Stimulated activated CD4-positive, alpha-beta T cell treated with anti-CD3 and anti-CD28 coated beads, Interleukin-15, amount 100 ng/mL, for 48 hours (primary cell): ENCODE data around the gene PTGFR.

Experiments used
- DNase-seq, 2 donors: peaks; one replicate each; pipeline ENCODE4 v3.0.0-alpha.2; 2020; ENCODE audit warnings: low read depth in 2 of 2

The PTGFR gene

GRCh38 chr1:78490861-78491450, at the start of gene PTGFR:
PTGFR (plus strand) TSS chr1:78490974; CDS start chr1:78492744, 1,770 bp downstream.
- DNase-seq, result no peak

GRCh38 chr1:78441921-78442320, 48.9 kb upstream of the PTGFR start:
- DNase-seq, result no peak

GRCh38 chr1:78447086-78447485, 43.7 kb upstream of the PTGFR start:
- DNase-seq, result no peak

GRCh38 chr1:78464449-78464891, 26.3 kb upstream of the PTGFR start:
- DNase-seq, result no peak

GRCh38 chr1:78465143-78465542, 25.6 kb upstream of the PTGFR start:
- no peak for DNase-seq

- no peak for DNase-seq
Observed at GRCh38 chr1:78468521-78468920, 22.3 kb upstream of the PTGFR start.

- DNase-seq, result no peak
Observed at GRCh38 chr1:78469576-78469975, 21.2 kb upstream of the PTGFR start.

- no peak for DNase-seq
Observed at GRCh38 chr1:78471890-78472620, 18.7 kb upstream of the PTGFR start.

GRCh38 chr1:78472851-78473496, 17.8 kb upstream of the PTGFR start:
- DNase-seq, result no peak

- no peak for DNase-seq
Observed at GRCh38 chr1:78474092-78474491, 16.7 kb upstream of the PTGFR start.

- DNase-seq, result no peak
Observed at GRCh38 chr1:78475888-78476610, 14.7 kb upstream of the PTGFR start.

- no peak for DNase-seq
Observed at GRCh38 chr1:78483903-78484302, 6.9 kb upstream of the PTGFR start.

- no peak for DNase-seq
Observed at GRCh38 chr1:78491451-78492071, 787 bp downstream of the PTGFR start.

GRCh38 chr1:78492386-78492950, 1.7 kb downstream of the PTGFR start:
- no peak for DNase-seq

- DNase-seq, result no peak
Observed at GRCh38 chr1:78493451-78493850, 2.7 kb downstream of the PTGFR start.

GRCh38 chr1:78497201-78497600, 6.4 kb downstream of the PTGFR start:
- DNase-seq, result no peak

- no peak for DNase-seq
Observed at GRCh38 chr1:78500529-78500928, 9.8 kb downstream of the PTGFR start.

GRCh38 chr1:78501203-78501602, 10.4 kb downstream of the PTGFR start:
- no peak for DNase-seq

- no peak for DNase-seq
Observed at GRCh38 chr1:78511334-78511733, 20.6 kb downstream of the PTGFR start.

GRCh38 chr1:78516716-78517115, 25.9 kb downstream of the PTGFR start:
- no peak for DNase-seq

GRCh38 chr1:78519446-78519845, 28.7 kb downstream of the PTGFR start:
- DNase-seq, result no peak

- DNase-seq, result no peak
Observed at GRCh38 chr1:78520216-78520615, 29.4 kb downstream of the PTGFR start.
